ENCODE results near the gene CNGB1. TPM values are rescaled to one million over a fixed set of nuclear protein-coding genes. Genes with fewer than 3 reads are reported as not detected.
"Not testable (repeated sequence)": the region's sequence is repeated elsewhere in the genome, so short reads cannot be mapped to it uniquely, and the experiment has no call there.

Gene CNGB1
- total RNA-seq, 1 donor from 2014 or later: 0.20 TPM

- no peak for DNase-seq (ENCODE audit: low read depth, low spot score)
Measured at GRCh38 chr16:57930533-57930932, 40.4 kb downstream of the CNGB1 start.

GRCh38 chr16:57929250-57929649 is 41.7 kb downstream of the CNGB1 start:
- DNase-seq (ENCODE audit: low read depth, low spot score): no peak

GRCh38 chr16:57926041-57926440 is 44.9 kb downstream of the CNGB1 start:
- DNase-seq (ENCODE audit: low read depth, low spot score): no peak

DNA sequence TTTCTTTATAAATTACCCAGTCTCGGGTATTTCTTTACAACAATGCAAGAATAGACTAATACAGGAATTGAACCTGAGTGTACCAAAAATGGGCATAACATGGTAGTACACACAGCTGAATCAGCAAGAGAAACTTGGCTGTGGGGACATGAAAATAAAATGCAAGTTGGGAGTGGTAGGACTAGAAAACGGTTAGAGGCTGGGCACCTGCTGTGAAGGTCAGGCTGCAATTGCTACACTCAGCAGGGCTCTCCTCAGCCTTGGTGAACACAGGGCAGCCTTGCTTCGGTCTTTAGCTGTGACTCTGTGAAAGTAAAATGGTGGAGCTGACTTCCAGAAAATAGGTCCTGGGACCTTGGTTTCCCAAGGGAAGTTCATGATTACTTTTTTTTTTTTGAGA is 45.6 kb downstream of the CNGB1 start:
- DNase-seq (ENCODE audit: low read depth, low spot score): no peak

GRCh38 chr16:57924514-57924913 is 46.4 kb downstream of the CNGB1 start:
- DNase-seq (ENCODE audit: low read depth, low spot score): no peak

GRCh38 chr16:57923841-57924240 is 47.1 kb downstream of the CNGB1 start:
- no peak for DNase-seq (ENCODE audit: low read depth, low spot score)

DNA sequence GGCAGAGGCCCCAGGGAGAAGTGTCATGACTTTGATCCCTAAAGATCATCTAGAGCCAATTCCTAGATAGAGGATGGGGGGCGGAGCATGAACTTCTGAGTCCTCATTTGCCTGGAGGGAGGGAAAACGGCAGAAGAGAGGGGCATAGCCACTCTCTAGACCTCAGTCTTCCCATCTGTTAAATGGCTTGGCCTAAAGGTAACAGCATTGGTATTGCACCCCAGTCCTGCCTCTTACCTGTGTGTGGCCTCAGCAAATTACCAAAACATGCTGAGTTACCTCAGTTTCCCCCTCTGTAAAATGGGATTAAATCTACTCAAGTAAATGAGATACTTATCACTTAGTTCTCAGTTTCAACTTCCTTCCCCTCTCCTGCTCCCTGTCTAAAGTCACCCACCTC is 47.5 kb downstream of the CNGB1 start:
- no peak for DNase-seq (ENCODE audit: low read depth, low spot score)

DNA sequence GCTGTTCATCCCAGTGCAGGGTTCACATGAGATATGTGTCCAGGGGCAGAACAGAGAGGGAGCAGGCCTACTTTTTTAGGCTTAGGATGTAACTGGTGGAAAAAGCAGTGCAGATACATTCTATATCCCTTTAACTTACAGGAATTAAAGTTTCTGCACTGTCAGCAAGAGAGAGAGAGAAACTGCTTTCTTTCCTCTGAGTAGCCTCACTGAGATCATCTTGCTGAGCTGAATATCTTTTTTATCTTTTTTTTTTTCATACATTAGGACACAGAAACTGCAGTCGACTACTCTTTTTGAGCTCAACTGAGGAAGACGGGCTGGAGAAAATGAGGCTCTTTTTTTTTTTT is 50.1 kb downstream of the CNGB1 start:
- no peak for DNase-seq (ENCODE audit: low read depth, low spot score)

- DNase-seq (ENCODE audit: low read depth, low spot score): no peak
Measured at GRCh38 chr16:57920215-57920879, 50.6 kb downstream of the CNGB1 start.

DNA sequence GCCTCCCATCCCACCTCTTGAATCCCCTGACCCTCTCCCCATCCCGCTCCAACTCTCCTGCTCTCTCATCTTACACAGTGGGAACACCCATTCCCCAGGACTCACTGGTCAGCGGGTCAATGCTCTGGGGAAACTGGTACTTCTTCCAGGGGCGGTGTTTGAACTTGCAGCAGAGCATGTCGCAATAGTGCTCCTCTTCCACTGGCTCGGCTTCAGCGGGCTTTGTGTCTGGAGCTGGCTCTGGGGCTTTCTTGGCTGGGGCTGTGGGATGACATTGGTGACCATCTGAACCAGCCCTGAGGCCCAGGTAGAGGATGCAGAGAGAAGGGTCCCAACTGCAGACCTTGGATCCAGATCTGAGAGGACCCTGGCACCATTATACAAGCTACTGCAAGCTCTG is 51.9 kb downstream of the CNGB1 start:
- DNase-seq (ENCODE audit: low read depth, low spot score): no peak

- DNase-seq (ENCODE audit: low read depth, low spot score): no peak
Measured at GRCh38 chr16:57918444-57918843, 52.5 kb downstream of the CNGB1 start.

- DNase-seq (ENCODE audit: low read depth, low spot score): not testable (repeated sequence)
Measured at GRCh38 chr16:57917929-57918328, 53.0 kb downstream of the CNGB1 start.

- DNase-seq (ENCODE audit: low read depth, low spot score): not testable (repeated sequence)
Measured at GRCh38 chr16:57917489-57917888, 53.4 kb downstream of the CNGB1 start.

- no peak for DNase-seq (ENCODE audit: low read depth, low spot score)
Measured at GRCh38 chr16:57916735-57917438, 54.0 kb downstream of the CNGB1 start.

- no peak for DNase-seq (ENCODE audit: low read depth, low spot score)
Measured at GRCh38 chr16:57915811-57916488, 55.0 kb downstream of the CNGB1 start.

GRCh38 chr16:57915267-57915666 is 55.7 kb downstream of the CNGB1 start:
- no peak for DNase-seq (ENCODE audit: low read depth, low spot score)

GRCh38 chr16:57914244-57915173 is 56.4 kb downstream of the CNGB1 start:
- no peak for DNase-seq (ENCODE audit: low read depth, low spot score)

DNA sequence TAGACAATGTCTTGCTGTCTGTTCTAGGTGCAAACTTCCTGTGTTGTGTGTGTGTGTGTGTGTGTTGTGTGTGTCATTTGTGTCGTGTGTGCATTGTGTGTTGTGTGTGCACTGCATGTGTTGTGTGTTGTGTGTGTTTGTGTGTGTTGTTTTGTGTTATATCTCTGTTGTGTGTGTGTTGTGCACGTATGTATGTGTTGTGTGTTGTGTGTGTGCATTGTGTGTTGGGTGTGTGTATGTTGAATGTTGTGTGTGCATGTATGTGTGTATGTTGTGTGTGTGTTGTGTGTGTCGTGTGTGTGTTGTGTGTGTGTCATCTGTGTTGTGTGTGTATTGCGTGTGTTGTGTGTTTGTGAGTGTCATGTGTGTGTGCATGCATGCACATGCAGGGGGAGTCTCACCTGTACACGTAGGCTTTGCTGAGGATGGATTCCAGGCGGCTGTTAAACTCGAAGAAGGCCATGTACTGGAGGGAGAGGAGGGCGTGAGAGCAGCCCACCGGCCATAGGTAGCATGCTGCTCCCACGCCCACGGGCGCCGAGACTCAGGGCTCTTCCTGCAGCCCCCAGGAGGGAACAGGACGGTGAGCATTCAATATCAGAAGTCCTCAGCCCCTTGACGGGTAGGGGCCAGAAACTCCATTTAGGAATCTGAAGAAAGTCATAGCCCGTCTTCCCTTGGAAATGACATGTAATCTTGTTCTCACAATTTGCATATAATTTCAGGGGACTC is 58.2 kb downstream of the CNGB1 start:
- DNase-seq (ENCODE audit: low read depth, low spot score): no peak

DNA sequence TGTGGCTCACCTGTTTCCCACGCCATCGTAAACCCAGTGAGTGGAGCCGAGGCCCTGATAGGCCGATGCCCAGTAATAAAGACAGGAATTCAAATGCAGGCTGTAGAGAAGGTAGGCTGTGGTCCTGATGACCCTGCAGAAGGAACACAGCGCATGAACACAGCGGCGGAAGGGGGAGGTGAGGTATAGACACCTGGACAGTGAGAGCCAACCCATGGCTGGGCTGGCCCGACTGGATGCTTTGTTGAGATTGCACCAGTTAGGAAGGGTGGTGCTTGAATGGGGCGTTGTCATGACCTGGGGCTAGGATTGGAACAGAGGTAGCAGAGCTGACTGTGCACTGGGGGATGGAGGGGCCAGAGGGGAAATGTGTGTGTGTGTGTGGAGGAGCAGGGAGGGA is 59.2 kb downstream of the CNGB1 start:
- no peak for DNase-seq (ENCODE audit: low read depth, low spot score)

GRCh38 chr16:57910696-57911095 is 60.2 kb downstream of the CNGB1 start:
- DNase-seq (ENCODE audit: low read depth, low spot score): no peak

GRCh38 chr16:57908409-57908987 is 62.4 kb downstream of the CNGB1 start:
- no peak for DNase-seq (ENCODE audit: low read depth, low spot score)

Measured in pulmonary artery endothelial cell (primary cell).